Mammary epithelial cell (primary cell): Measurements from ENCODE around the gene FDX1.
"Not testable (repeated sequence)": the region's sequence is repeated elsewhere in the genome, so short reads cannot be mapped to it uniquely, and the experiment has no call there.

Experiments
- CTCF ChIP-seq, 2 donors: IDR thresholded peaks in 1 of 2; conservative IDR thresholded peaks in 1 of 2; 2 replicates each; pipeline ENCODE4 v1.5.1; 2011 to 2012; ENCODE audit warnings: inconsistent platforms in 2 of 2, low read length in 2 of 2, mild to moderate bottlenecking in 2 of 2, control low read depth in 1 of 2, low read depth in 1 of 2; ENCODE audit not compliant: insufficient read depth in 1 of 2; ENCODE audit errors: extremely low read depth in 1 of 2
- EZH2 ChIP-seq: IDR thresholded peaks from 2 replicates; pipeline ENCODE4 v1.6.1; 2012; ENCODE audit warnings: low read length, inconsistent platforms, borderline replicate concordance

GRCh38 chr11:110388231-110388630 lies 41.5 kb upstream of the FDX1 start:
- TF ChIP-seq CTCF (conservative IDR thresholded peaks at IDR 0.05 in 1 of 2, IDR thresholded peaks at IDR 0.05 in 1 of 2; ENCODE audit: extremely low read depth in 1 of 2, insufficient read depth in 1 of 2, low read depth in 1 of 2, low read length in 2 of 2); EZH2: not testable (repeated sequence)
